ENCODE data around the gene TMEM178B. TPM values are rescaled to one million over a fixed set of nuclear protein-coding genes. Genes with fewer than 3 reads are reported as not detected.
"Not testable (repeated sequence)": the region's sequence is repeated elsewhere in the genome, so short reads cannot be mapped to it uniquely, and the experiment has no call there.

TMEM178B gene
- total and polyA plus RNA-seq, 9 donors, result 0.40 to 1.1 (median 0.58) TPM

DNA sequence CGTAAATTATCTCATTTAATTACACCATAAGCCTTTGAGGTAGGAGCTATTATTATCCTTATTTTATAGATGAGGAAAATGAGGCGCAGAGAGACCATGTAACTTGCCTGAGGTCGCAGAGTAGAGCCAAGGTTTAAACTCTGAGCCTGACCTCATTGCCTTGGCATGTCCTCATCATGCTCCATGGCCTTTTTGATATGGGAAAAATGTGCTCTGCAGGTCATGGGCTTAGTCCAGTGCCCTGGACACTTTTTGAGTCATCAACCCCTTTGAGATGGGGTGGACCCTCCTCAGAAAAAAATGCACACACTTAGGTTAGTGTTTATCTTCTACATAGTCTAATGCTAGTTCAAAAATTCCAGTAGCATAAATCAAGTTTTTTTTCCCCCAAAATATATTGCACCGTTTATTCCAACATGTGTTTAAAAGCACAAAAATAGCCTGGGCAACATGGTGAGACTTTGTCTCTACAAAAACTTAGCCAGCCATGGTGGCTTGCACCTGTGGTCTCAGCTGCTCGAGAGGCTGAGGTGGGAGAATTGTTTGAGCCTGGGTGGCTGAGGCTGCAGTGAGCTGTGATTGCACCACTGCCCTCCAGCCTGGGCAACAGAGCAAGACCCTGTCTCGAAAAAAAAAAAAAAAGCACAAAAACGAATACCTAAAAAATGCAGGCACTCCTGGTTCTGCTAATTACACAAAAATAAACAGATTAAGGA is 28.6 kb upstream of the TMEM178B start:
- Histone ChIP-seq H3K9me3 (replicated peaks; ENCODE audit: control insufficient read depth, low read depth, low read length) (no peaks in the 10 kb centered on the region), H3K36me3 (ENCODE audit: control insufficient read depth, insufficient read depth, low read length) (no peaks in the 10 kb centered on the region), H3K4me1 (ENCODE audit: control insufficient read depth, insufficient read depth, low read length) (no peaks in the 10 kb centered on the region), H3K27ac (ENCODE audit: low read length) (no peak overlapping the region), H3K27me3 (ENCODE audit: control insufficient read depth, insufficient read depth, low read length) (no peaks in the 10 kb centered on the region), H3K4me3 (ENCODE audit: low read length) (no peak overlapping the region)
- 80% methylated on average over 1 of the region's 7 CpGs for WGBS (ENCODE audit: insufficient coverage)
- DNase-seq, result no peak

DNA sequence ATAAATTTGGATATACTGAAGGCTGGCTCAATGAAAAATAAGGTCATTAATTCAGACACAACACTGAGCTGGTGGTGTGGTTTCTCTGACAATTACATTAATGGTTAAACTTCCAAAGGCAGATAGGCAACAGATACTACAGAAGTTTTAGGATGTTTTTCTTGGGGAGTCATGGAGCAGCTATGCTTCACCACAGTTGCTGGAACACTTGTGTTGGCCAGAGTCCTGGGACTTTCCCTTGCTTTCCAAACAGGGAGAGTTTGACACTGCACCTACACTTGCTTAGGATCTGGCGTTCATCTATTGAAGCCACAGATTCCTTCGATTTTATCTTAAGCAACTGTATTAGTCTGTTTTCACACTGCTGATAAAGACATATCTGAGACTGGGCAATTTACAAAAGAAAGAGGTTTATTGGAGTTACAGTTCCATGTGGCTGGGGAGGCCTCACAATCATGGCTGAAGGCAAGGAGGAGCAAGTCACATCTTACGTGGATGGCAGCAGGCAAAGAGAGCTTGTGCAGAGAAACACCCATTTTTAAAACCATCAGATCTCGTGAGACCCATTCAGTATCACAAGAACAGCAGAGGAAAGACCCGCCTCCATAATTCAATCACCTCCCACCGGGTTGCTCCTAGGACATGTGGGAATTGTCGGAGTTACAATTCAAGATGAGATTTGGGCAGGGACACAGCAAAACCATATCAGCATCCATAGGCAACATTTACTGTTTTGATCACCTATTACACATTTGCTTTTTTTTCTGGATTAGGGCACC is 27.8 kb upstream of the TMEM178B start:
- no peak overlapping the region for H3K4me3 ChIP-seq (ENCODE audit: low read length)
- no peaks in the 10 kb centered on the region for H3K4me1 ChIP-seq (ENCODE audit: control insufficient read depth, insufficient read depth, low read length)
- H3K36me3 ChIP-seq (ENCODE audit: control insufficient read depth, insufficient read depth, low read length), result no peaks in the 10 kb centered on the region
- no peak for DNase-seq
- H3K27me3 ChIP-seq (ENCODE audit: control insufficient read depth, insufficient read depth, low read length), result no peaks in the 10 kb centered on the region
- WGBS (ENCODE audit: insufficient coverage), result no CpG with 5 or more reads among the region's 7 CpGs
- H3K27ac ChIP-seq (ENCODE audit: low read length), result no peak overlapping the region
- no peaks in the 10 kb centered on the region for H3K9me3 ChIP-seq (replicated peaks; ENCODE audit: control insufficient read depth, low read depth, low read length)

DNA sequence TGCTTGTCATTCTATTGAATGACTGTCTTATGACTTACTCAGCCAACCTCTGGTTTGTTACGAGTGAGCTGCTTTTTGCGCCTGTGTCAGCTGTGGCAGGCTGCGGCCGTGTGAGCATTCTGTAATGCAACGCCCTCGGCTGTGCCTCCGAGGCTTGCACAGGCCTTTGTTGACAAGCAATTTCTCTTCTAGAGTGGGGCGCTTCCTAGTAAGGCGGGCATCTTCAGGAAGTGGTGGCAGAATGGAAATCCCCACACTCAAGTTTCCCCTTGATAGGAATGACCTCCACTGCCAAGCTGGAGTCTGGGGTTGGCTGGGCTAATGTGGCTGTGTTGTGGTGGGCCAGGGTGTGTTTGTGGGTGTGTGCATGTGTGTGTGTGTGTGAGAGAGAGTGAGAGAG is 20.2 kb upstream of the TMEM178B start:
- no peaks in the 10 kb centered on the region for H3K9me3 ChIP-seq (replicated peaks; ENCODE audit: control insufficient read depth, low read depth, low read length)
- no peaks in the 10 kb centered on the region for H3K4me1 ChIP-seq (ENCODE audit: control insufficient read depth, insufficient read depth, low read length)
- no peaks in the 10 kb centered on the region for H3K36me3 ChIP-seq (ENCODE audit: control insufficient read depth, insufficient read depth, low read length)
- no peak overlapping the region for H3K4me3 ChIP-seq (ENCODE audit: low read length)
- H3K27me3 ChIP-seq (ENCODE audit: control insufficient read depth, insufficient read depth, low read length), result no peaks in the 10 kb centered on the region
- no peak overlapping the region for H3K27ac ChIP-seq (ENCODE audit: low read length)
- WGBS (ENCODE audit: insufficient coverage), result 56% methylated on average over 6 of the region's 9 CpGs
- no peak for DNase-seq

DNA sequence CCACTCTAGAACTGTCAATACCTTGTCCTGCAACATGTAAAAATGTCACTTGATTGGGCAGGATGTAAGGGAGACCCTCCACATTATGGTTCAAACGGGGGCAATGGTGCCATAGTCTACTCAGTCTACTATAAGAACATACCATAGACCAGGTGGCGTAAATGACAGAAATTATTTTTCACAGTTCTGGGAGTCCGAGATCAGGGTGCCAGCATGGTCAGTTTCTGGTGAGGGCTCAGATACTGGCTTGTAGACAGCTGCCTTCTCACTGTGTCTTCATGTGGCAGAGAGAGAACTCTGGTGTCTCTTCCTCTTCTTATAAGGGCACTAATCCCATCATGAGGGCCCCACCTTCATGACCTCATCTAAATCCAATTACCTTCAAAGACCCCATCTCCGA is 18.7 kb upstream of the TMEM178B start:
- H3K36me3 ChIP-seq (ENCODE audit: control insufficient read depth, insufficient read depth, low read length), result no peaks in the 10 kb centered on the region
- 82% methylated on average over 2 of the region's 4 CpGs for WGBS (ENCODE audit: insufficient coverage)
- H3K9me3 ChIP-seq (replicated peaks; ENCODE audit: control insufficient read depth, low read depth, low read length), result no peaks in the 10 kb centered on the region
- H3K27me3 ChIP-seq (ENCODE audit: control insufficient read depth, insufficient read depth, low read length), result peaks cover 2% of the 10 kb centered on the region
- H3K4me1 ChIP-seq (ENCODE audit: control insufficient read depth, insufficient read depth, low read length), result no peaks in the 10 kb centered on the region
- no peak for DNase-seq
- no peak overlapping the region for H3K27ac ChIP-seq (ENCODE audit: low read length)
- H3K4me3 ChIP-seq (ENCODE audit: low read length), result no peak overlapping the region

DNA sequence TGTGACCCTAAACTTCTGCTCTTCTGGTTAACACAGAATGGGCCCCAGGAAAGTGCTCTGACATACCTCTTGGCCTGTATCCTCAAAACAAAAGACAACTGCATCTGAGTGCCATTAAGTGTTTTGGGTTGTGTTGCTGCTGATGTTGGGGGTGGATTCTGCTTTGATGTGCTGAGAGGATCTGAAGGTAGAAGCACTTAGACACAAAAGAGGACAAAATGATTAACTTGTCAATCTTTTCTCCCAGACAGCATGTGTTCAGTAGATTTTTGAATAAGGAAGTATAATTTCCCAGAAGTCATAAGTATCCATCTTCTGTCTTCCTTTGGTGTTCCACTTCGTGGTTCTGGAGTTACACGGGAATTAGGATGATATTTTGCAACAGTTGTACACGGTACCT is 16.1 kb upstream of the TMEM178B start:
- 71% methylated on average over 2 of the region's 3 CpGs for WGBS (ENCODE audit: insufficient coverage)
- Histone ChIP-seq H3K4me3 (ENCODE audit: low read length) (no peak overlapping the region), H3K27ac (ENCODE audit: low read length) (no peak overlapping the region), H3K36me3 (ENCODE audit: control insufficient read depth, insufficient read depth, low read length) (no peaks in the 10 kb centered on the region), H3K4me1 (ENCODE audit: control insufficient read depth, insufficient read depth, low read length) (no peaks in the 10 kb centered on the region), H3K27me3 (ENCODE audit: control insufficient read depth, insufficient read depth, low read length) (peaks cover 2% of the 10 kb centered on the region), H3K9me3 (replicated peaks; ENCODE audit: control insufficient read depth, low read depth, low read length) (no peaks in the 10 kb centered on the region)
- no peak for DNase-seq

DNA sequence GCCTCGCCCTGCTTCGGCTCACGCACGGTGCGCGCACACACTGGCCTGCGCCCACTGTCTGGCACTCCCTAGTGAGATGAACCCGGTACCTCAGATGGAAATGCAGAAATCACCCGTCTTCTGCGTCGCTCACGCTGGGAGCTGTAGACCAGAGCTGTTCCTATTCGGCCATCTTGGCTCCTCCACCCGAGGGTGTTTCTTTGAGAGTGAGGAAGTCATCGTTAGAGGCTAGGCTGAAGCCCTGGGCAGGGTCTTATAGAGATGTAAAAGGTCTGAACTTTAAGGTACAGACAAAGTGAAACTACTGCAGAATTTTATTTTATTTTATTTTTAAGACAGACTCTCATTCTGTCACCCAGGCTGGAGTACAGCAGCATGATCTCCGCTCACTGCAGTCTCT is 6.0 kb upstream of the TMEM178B start:
- not testable (repeated sequence) for H3K9me3 ChIP-seq (replicated peaks; ENCODE audit: control insufficient read depth, low read depth, low read length); H3K36me3 ChIP-seq (ENCODE audit: control insufficient read depth, insufficient read depth, low read length); H3K27ac ChIP-seq (ENCODE audit: low read length); H3K4me3 ChIP-seq (ENCODE audit: low read length); DNase-seq
- H3K27me3 ChIP-seq (ENCODE audit: control insufficient read depth, insufficient read depth, low read length), result peaks cover 28% of the 10 kb centered on the region
- 87% methylated on average over 7 of the region's 16 CpGs for WGBS (ENCODE audit: insufficient coverage)
- peaks cover 15% of the 10 kb centered on the region for H3K4me1 ChIP-seq (ENCODE audit: control insufficient read depth, insufficient read depth, low read length)

DNA sequence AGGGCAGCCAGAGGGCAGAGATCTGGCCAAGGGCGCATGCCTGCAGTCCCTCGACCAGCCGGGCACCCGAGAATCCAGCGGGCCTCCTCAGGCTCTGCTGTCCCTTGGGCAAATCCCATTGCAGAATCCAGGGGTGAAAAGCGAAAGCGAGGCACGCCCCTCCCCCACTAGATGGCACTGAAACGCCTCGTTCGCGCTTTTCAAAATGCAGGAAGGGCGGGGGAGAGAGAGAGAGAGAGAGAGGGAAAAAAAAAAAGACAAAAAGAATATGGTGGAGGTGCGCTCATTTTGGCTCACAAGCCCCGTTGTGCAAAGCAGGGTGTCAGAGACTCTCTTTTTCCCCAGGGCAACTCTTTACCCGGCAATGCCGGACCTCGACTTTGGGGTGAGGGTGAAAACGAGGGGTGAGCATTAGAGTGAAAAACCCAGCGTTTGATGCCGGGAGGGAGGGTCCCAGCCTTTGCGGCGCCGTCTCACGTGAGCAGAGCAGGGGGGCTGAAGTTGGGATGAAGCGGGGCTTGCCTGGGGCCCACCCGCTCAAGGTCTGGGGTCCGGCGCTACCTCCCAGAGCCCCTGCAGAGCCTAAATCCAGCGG is 2.5 kb upstream of the TMEM178B start:
- peak; percentile 16 for DNase-seq
- Histone ChIP-seq H3K27ac (ENCODE audit: low read length) (no peak overlapping the region), H3K27me3 (ENCODE audit: control insufficient read depth, insufficient read depth, low read length) (peaks cover 55% of the 10 kb centered on the region), H3K4me3 (ENCODE audit: low read length) (peak overlapping the region; percentile 1), H3K4me1 (ENCODE audit: control insufficient read depth, insufficient read depth, low read length) (peaks cover 31% of the 10 kb centered on the region), H3K9me3 (replicated peaks; ENCODE audit: control insufficient read depth, low read depth, low read length) (no peaks in the 10 kb centered on the region), H3K36me3 (ENCODE audit: control insufficient read depth, insufficient read depth, low read length) (no peaks in the 10 kb centered on the region)
- WGBS (ENCODE audit: insufficient coverage), result 1% methylated on average over 13 of the region's 30 CpGs

DNA sequence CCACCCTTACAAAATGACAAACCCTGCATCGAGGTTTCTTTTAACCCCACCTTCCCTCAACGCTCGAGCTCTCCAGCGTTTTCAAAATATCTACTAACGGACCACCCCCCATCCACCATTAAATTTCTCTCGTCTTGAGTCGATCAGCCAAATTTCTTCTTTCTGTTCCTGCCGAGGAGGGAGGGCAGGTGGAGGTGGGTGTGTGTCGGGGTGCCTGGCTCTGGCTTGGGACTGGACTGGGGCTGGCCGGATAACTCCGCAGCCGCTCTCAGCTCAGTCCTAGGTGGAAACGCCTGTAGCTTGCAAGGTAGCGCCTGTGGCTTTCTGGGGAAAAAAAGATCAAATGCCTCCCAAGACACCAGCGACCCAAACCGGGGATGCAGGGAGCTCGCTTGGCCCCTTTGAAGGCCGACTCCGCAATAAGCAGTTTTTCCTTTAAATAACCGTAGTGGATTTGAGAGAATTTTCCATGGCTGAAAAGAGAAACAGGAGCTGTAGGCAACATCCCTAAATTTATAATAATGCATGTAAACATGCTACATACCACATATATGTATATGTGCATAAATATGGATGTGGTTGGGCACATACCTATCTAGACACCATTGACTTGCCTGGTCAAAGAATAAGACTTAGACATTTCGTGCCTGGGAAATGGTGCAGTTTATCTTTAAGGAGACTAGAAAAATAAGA is 1.9 kb upstream of the TMEM178B start:
- no peaks in the 10 kb centered on the region for H3K9me3 ChIP-seq (replicated peaks; ENCODE audit: control insufficient read depth, low read depth, low read length)
- H3K27ac ChIP-seq (ENCODE audit: low read length), result no peak overlapping the region
- 0% methylated on average over 10 of the region's 21 CpGs for WGBS (ENCODE audit: insufficient coverage)
- peaks cover 31% of the 10 kb centered on the region for H3K4me1 ChIP-seq (ENCODE audit: control insufficient read depth, insufficient read depth, low read length)
- no peaks in the 10 kb centered on the region for H3K36me3 ChIP-seq (ENCODE audit: control insufficient read depth, insufficient read depth, low read length)
- no peak for DNase-seq
- peaks cover 60% of the 10 kb centered on the region for H3K27me3 ChIP-seq (ENCODE audit: control insufficient read depth, insufficient read depth, low read length)
- H3K4me3 ChIP-seq (ENCODE audit: low read length), result peak overlapping the region; percentile 29

DNA sequence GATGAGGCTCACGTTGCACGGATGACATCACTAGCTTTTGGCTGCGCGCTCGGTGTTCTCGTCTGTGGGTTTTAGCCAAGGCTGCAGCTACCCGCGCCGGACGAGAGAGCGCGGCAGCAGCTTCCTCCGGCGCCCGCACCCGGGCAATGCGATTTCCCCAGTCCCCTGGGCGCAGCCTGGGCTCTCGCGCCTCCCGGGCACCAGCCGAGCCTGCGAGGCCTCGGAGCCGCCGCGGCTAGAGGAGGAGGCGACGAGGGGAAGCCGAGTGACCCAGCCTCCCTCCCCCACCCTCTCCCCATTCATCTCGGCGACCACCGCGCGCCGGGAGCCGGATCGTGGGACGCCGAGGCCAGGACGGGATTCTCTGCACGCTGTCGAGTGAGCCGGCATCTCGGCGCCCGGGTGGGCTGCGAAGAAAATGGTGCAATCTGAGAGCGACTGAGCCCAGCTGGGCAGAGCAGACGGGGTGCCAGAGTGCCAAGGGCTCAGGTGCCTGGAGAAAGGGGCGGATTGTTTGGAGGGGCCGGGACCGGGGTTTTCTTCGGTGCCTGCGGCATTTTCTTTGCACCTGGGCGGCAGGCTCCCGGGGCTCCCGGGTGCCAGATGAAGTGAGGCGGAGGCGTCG is 1.2 kb upstream of the TMEM178B start:
- H3K4me3 ChIP-seq (ENCODE audit: low read length), result peak overlapping the region; percentile 29
- peaks cover 31% of the 10 kb centered on the region for H3K4me1 ChIP-seq (ENCODE audit: control insufficient read depth, insufficient read depth, low read length)
- H3K27me3 ChIP-seq (ENCODE audit: control insufficient read depth, insufficient read depth, low read length), result peaks cover 60% of the 10 kb centered on the region
- under 1% methylated on average over 48 of the region's 61 CpGs for WGBS (ENCODE audit: insufficient coverage)
- no peaks in the 10 kb centered on the region for H3K36me3 ChIP-seq (ENCODE audit: control insufficient read depth, insufficient read depth, low read length)
- H3K9me3 ChIP-seq (replicated peaks; ENCODE audit: control insufficient read depth, low read depth, low read length), result no peaks in the 10 kb centered on the region
- no peak overlapping the region for H3K27ac ChIP-seq (ENCODE audit: low read length)
- peak; percentile 84 for DNase-seq
